MM.1S (cell line): ENCODE measurements around the gene ILF2.

Experiments used
- EZH2 ChIP-seq: fragments of 300-600 bp; sonication (generic); optimal IDR thresholded peaks from 2 replicates; pipeline ENCODE3; 2017; ENCODE audit warnings: low read depth, mild to moderate bottlenecking, antibody characterized with exemption, low read length, mixed read lengths
- EZH2phosphoT487 ChIP-seq: fragments of 300-600 bp; sonication (generic); IDR thresholded peaks from 2 replicates; pipeline ENCODE4 v1.6.1; 2018; ENCODE audit warnings: antibody characterized with exemption, low read length
- TF ChIP-seq, protein P1 (sequence below): fragments of 300-600 bp; sonication (generic); IDR thresholded peaks from 2 replicates; pipeline ENCODE4 v1.5.1; 2016; ENCODE audit warnings: antibody characterized with exemption, low read length, mixed read lengths

DNA sequence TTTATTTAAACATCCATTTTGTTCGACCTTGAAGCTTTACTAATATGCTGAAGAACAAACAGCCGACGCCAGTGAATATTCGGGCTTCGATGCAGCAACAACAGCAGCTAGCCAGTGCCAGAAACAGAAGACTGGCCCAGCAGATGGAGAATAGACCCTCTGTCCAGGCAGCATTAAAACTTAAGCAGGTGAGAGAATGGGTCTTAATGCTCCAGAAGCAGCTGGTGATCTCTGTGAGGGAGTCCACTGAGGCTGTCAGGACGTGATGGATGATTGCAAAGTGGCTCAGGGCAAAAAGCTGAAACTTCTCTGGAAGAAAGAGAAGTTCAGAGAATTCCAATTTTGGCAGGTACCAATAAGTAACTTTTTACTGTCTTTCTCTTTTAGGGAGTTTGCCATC is 32.5 kb downstream of the ILF2 start:
- TF ChIP-seq, protein P1, sequence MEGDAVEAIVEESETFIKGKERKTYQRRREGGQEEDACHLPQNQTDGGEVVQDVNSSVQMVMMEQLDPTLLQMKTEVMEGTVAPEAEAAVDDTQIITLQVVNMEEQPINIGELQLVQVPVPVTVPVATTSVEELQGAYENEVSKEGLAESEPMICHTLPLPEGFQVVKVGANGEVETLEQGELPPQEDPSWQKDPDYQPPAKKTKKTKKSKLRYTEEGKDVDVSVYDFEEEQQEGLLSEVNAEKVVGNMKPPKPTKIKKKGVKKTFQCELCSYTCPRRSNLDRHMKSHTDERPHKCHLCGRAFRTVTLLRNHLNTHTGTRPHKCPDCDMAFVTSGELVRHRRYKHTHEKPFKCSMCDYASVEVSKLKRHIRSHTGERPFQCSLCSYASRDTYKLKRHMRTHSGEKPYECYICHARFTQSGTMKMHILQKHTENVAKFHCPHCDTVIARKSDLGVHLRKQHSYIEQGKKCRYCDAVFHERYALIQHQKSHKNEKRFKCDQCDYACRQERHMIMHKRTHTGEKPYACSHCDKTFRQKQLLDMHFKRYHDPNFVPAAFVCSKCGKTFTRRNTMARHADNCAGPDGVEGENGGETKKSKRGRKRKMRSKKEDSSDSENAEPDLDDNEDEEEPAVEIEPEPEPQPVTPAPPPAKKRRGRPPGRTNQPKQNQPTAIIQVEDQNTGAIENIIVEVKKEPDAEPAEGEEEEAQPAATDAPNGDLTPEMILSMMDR: no peak
- TF ChIP-seq EZH2phosphoT487 (no peak), EZH2 (no peak)
